ENCODE measurements around the gene SLC16A3.

SLC16A3 gene

DNA sequence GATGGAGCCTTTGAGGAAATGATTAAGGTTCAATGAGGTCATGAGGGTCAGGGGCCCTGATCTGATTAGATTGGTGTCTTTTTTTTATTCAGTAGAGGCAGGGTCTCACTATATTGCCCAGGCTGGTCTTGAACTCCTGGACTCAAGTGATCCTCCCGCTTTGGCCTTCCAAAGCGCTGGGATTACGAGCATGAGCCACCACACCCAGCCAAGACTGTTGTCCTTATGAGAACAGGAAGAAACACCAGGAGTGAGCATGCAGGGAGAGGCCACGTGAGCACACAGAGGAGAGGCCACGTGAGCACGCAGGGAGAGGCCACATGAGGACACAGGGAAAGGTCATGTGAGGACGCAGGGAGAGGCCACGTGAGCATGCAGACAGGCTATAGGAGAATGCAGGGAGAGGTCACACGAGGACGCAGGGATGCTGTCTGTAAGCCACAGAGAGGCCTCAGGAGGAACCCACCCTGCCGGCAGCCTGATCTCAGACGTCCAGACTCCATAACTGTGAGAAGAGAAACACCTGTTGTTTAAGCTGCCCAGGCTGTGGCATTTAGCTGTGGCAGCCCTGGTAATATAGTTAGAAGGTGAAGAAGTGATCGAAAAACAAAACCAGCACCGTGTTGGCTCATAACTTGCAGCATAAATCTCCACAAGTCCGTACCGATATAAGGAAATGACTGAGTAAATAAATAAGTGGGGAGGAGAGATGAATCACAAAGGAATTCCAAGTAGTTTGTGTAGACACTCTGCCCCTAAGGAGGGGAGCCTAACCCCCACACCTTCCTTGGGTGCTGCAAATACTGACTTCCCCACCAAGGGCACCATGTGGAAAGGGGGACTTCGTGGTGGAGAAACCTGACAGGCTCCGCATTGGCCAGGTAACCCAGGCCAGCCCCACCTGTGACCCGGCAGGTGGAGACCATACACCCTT lies 59.3 kb downstream of the SLC16A3 start:
- peak; percentile 39 for DNase-seq
